HG03135 (cell line): Measurements from ENCODE around the gene C8A.

Source experiments
- ATAC-seq: cut with Tn5 transposase; IDR thresholded peaks from one replicate; pipeline ENCODE4 v1.9.1; 2021; ENCODE audit warnings: mild to moderate bottlenecking, moderate library complexity; ENCODE audit not compliant: unreplicated experiment

Gene C8A

DNA sequence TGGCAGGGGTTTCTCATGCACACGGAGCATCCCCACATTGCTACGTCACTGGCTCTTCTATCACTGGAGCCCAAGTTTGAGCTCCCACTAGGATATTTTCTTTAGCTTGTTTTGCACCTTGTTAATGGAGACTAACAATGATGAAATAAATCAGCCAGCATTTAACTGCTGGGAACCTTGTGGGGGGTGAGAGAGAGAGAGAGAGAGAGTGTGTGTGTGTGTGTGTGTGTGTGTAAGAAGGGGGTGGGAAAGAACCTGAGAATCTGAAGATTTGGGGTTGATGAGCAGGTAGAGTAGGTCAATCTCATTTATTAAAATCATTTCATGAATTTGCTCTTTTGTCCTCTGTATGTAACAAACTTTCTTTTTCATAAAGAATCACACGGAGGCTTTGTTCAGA lies 110.6 kb downstream of the C8A start:
- no peak for ATAC-seq

DNA sequence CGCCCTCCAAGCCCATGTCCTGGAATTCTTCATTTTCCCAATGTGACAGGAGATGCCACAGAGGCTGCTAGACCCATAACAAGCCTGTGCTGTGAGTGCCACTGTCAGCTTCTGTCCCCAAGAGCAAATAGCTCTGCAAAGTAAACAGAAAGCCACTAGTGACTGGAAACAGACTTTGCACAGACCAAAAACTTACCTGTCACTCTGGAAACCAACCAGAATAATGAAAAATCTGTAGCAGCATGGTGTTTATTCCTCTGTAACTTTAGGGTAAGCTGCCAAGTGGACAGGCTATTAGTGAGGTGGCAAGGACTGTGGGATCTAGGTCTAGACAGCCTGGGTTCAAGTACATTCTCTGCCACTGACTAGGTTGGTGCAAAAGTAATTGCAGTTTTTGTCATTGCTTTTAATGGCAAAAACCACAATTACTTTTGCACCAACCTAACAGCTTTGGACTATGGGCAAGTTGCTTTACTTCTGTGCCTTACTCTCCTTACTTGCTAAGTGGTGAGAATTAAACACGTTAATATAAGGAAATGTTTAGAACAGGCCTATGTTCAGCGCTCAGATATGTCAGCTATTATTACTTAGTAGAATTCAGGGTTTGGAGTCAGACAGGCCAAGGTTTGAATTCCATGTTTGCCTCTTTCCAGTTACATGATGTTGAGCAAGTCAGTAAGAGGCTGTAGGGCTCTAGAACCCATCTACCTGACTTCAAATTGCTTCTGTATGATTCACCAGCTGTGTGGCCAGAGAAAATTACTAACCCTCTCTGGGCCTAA lies 111.5 kb downstream of the C8A start, which contains the start of gene C8B:
Gene C8B, minus strand, starts transcription at position 100 of the 782 bp plus-strand sequence. Its CDS starts 67 bp downstream, at position 33.
- no peak for ATAC-seq

DNA sequence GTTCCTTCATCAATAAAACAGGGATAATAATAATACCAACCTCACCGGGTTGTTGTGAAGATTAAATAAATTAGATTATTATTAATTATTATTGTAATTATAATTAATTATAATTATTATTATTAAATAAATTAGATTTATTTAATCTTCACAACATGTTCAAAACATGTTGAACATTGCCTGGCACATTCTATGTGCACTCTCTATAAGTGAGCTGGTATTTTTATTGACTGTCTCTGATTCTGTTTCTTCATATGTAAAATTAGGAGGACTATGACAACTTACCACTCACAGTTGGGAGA lies 112.1 kb downstream of the C8A start:
- no peak for ATAC-seq

DNA sequence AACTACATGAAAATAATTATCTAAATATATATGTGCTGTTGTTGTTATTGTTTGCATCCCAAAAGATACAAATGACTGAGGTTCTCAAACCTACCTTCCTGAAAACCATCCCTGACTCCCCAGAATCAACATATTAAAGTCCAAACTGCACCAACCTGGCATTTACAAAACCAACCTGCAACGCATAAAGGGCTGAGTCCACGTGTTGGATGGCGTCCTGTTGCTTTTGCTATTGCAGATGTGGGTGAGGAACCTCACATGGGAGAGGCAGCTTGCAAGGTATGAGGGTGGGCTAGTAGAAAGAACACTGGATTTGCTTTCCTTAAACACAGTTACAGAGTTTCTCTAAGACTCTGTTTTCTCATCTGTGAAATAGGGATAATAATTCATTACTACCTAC lies 112.8 kb downstream of the C8A start:
- no peak for ATAC-seq
